Smooth muscle cell (in vitro differentiated cells): ENCODE results near the gene VWCE. TPM values are rescaled to one million over a fixed set of nuclear protein-coding genes. Genes with fewer than 3 reads are reported as not detected.

Source experiments
- DNase-seq: peaks from one replicate; lab custom pipeline; 2025; ENCODE audit not compliant: unreplicated experiment; lab: John Stamatoyannopoulos, UW
- H2AFZ ChIP-seq: fragments of 200-600 bp; sonication (generic); 2 replicates; pipeline ENCODE4 v1.6.0; 2016; ENCODE audit warnings: antibody characterized with exemption, low read depth, mild to moderate bottlenecking
- H3F3A ChIP-seq: fragments of 200-600 bp; sonication (generic); 2 replicates; pipeline ENCODE4 v1.6.0; 2017; ENCODE audit warnings: antibody characterized with exemption, low read depth
- H3K27ac ChIP-seq: fragments of 200-600 bp; sonication (generic); 2 replicates; pipeline ENCODE4 v1.5.1; 2016; ENCODE audit warnings: low read depth, mild to moderate bottlenecking
- H3K27me3 ChIP-seq: fragments of 200-600 bp; sonication (generic); 2 replicates; pipeline ENCODE4 v1.6.1; 2016; ENCODE audit warnings: low read depth, mild to moderate bottlenecking
- H3K36me3 ChIP-seq: fragments of 200-600 bp; sonication (generic); 2 replicates; pipeline ENCODE4 v1.5.1; 2016; ENCODE audit warnings: low read depth
- H3K4me1 ChIP-seq: fragments of 200-600 bp; sonication (generic); 2 replicates; pipeline ENCODE4 v1.5.1; 2016; ENCODE audit warnings: low read depth
- H3K4me2 ChIP-seq: fragments of 200-600 bp; sonication (generic); 2 replicates; pipeline ENCODE4 v1.6.0; 2016; ENCODE audit warnings: mild to moderate bottlenecking
- H3K4me3 ChIP-seq: fragments of 200-600 bp; sonication (generic); 2 replicates; pipeline ENCODE4 v1.5.1; 2016; ENCODE audit warnings: mild to moderate bottlenecking
- H3K79me2 ChIP-seq: fragments of 200-600 bp; sonication (generic); 2 replicates; pipeline ENCODE4 v1.6.0; 2016; ENCODE audit warnings: low read depth, mild to moderate bottlenecking
- H3K9ac ChIP-seq: fragments of 200-600 bp; sonication (generic); 2 replicates; pipeline ENCODE4 v1.6.0; 2016; ENCODE audit warnings: low read depth
- H3K9me3 ChIP-seq: fragments of 200-600 bp; sonication (generic); replicated peaks from 2 replicates; pipeline ENCODE4 v1.5.1; 2016; ENCODE audit warnings: low read depth
- H4K20me1 ChIP-seq: fragments of 200-600 bp; sonication (generic); 2 replicates; pipeline ENCODE4 v1.6.0; 2016; ENCODE audit warnings: low read depth
- CTCF ChIP-seq: fragments of 200-600 bp; sonication (generic); IDR thresholded peaks from 2 replicates; pipeline ENCODE4 v1.5.1; 2017; ENCODE audit warnings: borderline replicate concordance, mild to moderate bottlenecking, antibody characterized with exemption; ENCODE audit not compliant: insufficient read depth, poor library complexity, severe bottlenecking
- WGBS: methylation state at CpG from one replicate; pipeline ENCODE4 v1.1.7; 2016; ENCODE audit warnings: low lambda C conversion rate; 5-methylcytosine and 5-hydroxymethylcytosine counted together
- polyA plus RNA-seq: library from polyadenylated mRNA; unstranded; fragments of >200 nt; fragmentation: Nextera tagmentation; extraction: Ambion mirVana; gene quantifications from 2 replicates; pipeline ENCODE4 v1.2.1, GENCODE V29; 2016
- total RNA-seq: library from RNA; depleted of rRNA; stranded (reverse); fragments of >200 nt; gene quantifications from 2 replicates; pipeline ENCODE4 v1.2.3, GENCODE V29; 2014

Gene VWCE
- total and polyA plus RNA-seq, 2 experiments from 2014 or later = 1.5 to 2.4 TPM

DNA sequence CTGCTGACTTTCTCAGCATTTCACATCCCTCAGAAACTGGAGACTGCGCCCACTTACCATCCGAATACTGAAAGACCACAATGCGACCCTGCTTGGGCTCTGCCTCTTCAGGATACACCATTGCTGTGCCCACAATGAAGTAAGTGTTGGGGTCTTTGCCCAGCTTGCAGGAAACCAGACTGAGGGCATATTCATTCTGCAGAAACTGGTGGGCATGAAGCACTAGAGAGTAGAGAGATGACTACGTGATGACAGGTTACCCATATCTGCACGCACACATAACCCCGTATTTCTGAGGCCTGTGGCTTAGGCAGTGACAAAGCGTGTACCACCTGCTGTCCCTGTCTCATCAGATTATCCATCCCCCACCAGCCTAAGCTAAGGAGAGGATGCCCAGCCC is 14.6 kb upstream of the VWCE start:
- no peak for TF ChIP-seq CTCF
- H3K4me2 ChIP-seq = no peak overlapping the region
- H2AFZ ChIP-seq = no peak overlapping the region
- H3K9me3 ChIP-seq = no peaks in the 10 kb centered on the region
- no peaks in the 10 kb centered on the region for H3K4me1 ChIP-seq
- H3K27ac ChIP-seq = no peak overlapping the region
- H3K9ac ChIP-seq = no peak overlapping the region
- peaks cover 47% of the 10 kb centered on the region for H4K20me1 ChIP-seq
- H3K27me3 ChIP-seq = no peaks in the 10 kb centered on the region
- H3K36me3 ChIP-seq = peaks cover 25% of the 10 kb centered on the region
- no peaks in the 10 kb centered on the region for H3K79me2 ChIP-seq
- H3F3A ChIP-seq = no peaks in the 10 kb centered on the region
- no peak overlapping the region for H3K4me3 ChIP-seq
- DNase-seq = no peak
- WGBS = 97% methylated on average over 7 of the region's 7 CpGs

GRCh38 chr11:61309141-61309540 is 14.0 kb upstream of the VWCE start:
- no peaks in the 10 kb centered on the region for H3K4me1 ChIP-seq
- no peak for TF ChIP-seq CTCF
- H3K27ac ChIP-seq = no peak overlapping the region
- WGBS = 93% methylated on average over 4 of the region's 4 CpGs
- no peak overlapping the region for H3K4me2 ChIP-seq
- no peaks in the 10 kb centered on the region for H3K27me3 ChIP-seq
- no peak overlapping the region for H3K9ac ChIP-seq
- H3K79me2 ChIP-seq = no peaks in the 10 kb centered on the region
- no peak overlapping the region for H3K4me3 ChIP-seq
- DNase-seq = no peak
- peaks cover 53% of the 10 kb centered on the region for H4K20me1 ChIP-seq
- H3F3A ChIP-seq = no peaks in the 10 kb centered on the region
- no peaks in the 10 kb centered on the region for H3K9me3 ChIP-seq
- peaks cover 23% of the 10 kb centered on the region for H3K36me3 ChIP-seq
- H2AFZ ChIP-seq = no peak overlapping the region

- no peak overlapping the region for H2AFZ ChIP-seq
- H3K27ac ChIP-seq = no peak overlapping the region
- 87% methylated on average over 1 of the region's 1 CpG for WGBS
- H3K36me3 ChIP-seq = peaks cover 26% of the 10 kb centered on the region
- no peak overlapping the region for H3K4me2 ChIP-seq
- TF ChIP-seq CTCF = no peak
- H3K9me3 ChIP-seq = no peaks in the 10 kb centered on the region
- H3F3A ChIP-seq = no peaks in the 10 kb centered on the region
- no peaks in the 10 kb centered on the region for H3K4me1 ChIP-seq
- H3K4me3 ChIP-seq = no peak overlapping the region
- H3K9ac ChIP-seq = no peak overlapping the region
- no peak for DNase-seq
- H3K27me3 ChIP-seq = no peaks in the 10 kb centered on the region
- no peaks in the 10 kb centered on the region for H3K79me2 ChIP-seq
- peaks cover 58% of the 10 kb centered on the region for H4K20me1 ChIP-seq
Measured at GRCh38 chr11:61307354-61307753, 12.2 kb upstream of the VWCE start.

GRCh38 chr11:61306221-61306620 is 11.1 kb upstream of the VWCE start:
- Histone ChIP-seq H3K4me2 (no peak overlapping the region), H3K9ac (no peak overlapping the region), H3K9me3 (no peaks in the 10 kb centered on the region), H3K79me2 (no peaks in the 10 kb centered on the region), H3K27ac (no peak overlapping the region), H3K4me3 (no peak overlapping the region), H3K4me1 (no peaks in the 10 kb centered on the region), H3F3A (no peaks in the 10 kb centered on the region), H3K27me3 (no peaks in the 10 kb centered on the region), H4K20me1 (peaks cover 48% of the 10 kb centered on the region), H2AFZ (no peak overlapping the region), H3K36me3 (peaks cover 19% of the 10 kb centered on the region)
- TF ChIP-seq CTCF = no peak
- WGBS = 100% methylated on average over 1 of the region's 1 CpG
- no peak for DNase-seq
